ENCODE results near the gene FBXO38. TPM values are rescaled to one million over a fixed set of nuclear protein-coding genes. Genes with fewer than 3 reads are reported as not detected.

FBXO38 gene
- polyA plus RNA-seq, 1 of the 3 experiments (the other 2 are of a cell fraction): 15.5 TPM

GRCh38 chr5:148454576-148454975 is 70.8 kb downstream of the FBXO38 start:
- no peaks in the 10 kb centered on the region for H3F3A ChIP-seq (replicated peaks; ENCODE audit: insufficient read depth)
- CTCF ChIA-PET: interaction anchor here (0.8 to 21.5 kb wide), 2 partner anchors 10 to 279 kb away, joined by 3 to 704 read pairs; no protein-coding TSS in a partner anchor
- POLR2A ChIA-PET: no interaction called here
- H3K79me2 ChIP-seq (ENCODE audit: insufficient read depth): no peaks in the 10 kb centered on the region
- H4K20me1 ChIP-seq (ENCODE audit: insufficient read depth): no peaks in the 10 kb centered on the region
- no peak overlapping the region for H3K27ac ChIP-seq (ENCODE audit: low read depth in 2 of 2, low read length in 1 of 2)
- 74% methylated on average over 5 of the region's 5 CpGs for WGBS (ENCODE audit: low lambda C conversion rate)
- no peaks in the 10 kb centered on the region for H3K27me3 ChIP-seq (ENCODE audit: insufficient read depth)
- no peaks in the 10 kb centered on the region for H3K36me3 ChIP-seq (replicated peaks in 1 of 2; ENCODE audit: control insufficient read depth in 1 of 2, insufficient read depth in 2 of 2, low read length in 1 of 2)
- no peak for DNase-seq
- no peaks in the 10 kb centered on the region for H3K9me3 ChIP-seq
- no peak overlapping the region for H3K9ac ChIP-seq
- no peaks in the 10 kb centered on the region for H3K9me2 ChIP-seq
- no peak overlapping the region for H3K4me2 ChIP-seq
- no peak overlapping the region for H2AFZ ChIP-seq (ENCODE audit: low read depth)
- no peak for TF ChIP-seq EZH2phosphoT487 (IDR thresholded peaks at IDR 0.05; ENCODE audit: borderline replicate concordance, low read depth)
- no peak for TF ChIP-seq JUND (IDR thresholded peaks at IDR 0.05)
- H3K4me1 ChIP-seq (ENCODE audit: control insufficient read depth in 1 of 2, insufficient read depth in 2 of 2, low read depth in 1 of 2, low read length in 1 of 2): no peaks in the 10 kb centered on the region; a peak in 1 of 4 replicates
- no peak overlapping the region for H3K4me3 ChIP-seq (ENCODE audit: low read depth in 2 of 2, low read length in 1 of 2)

DNA sequence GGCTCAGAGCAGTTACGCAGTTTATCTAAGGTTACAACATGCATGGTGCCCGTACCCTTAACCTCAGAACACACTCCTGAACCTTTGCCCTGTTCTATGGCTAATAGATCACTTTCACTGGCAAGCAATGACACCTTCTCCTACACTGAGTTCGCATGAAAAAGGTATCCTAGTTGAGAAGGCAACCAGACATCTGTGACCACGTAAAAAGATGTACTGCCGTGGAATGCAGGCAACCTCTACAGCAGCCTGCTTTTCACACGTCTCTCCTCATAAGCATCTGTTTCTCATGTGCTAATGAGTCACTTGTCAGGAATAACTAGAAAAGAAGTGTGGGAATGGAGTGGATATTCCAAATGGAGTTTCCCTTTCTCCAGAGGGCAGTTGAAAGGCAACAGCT is 71.4 kb downstream of the FBXO38 start:
- no peak for DNase-seq
- Histone ChIP-seq H4K20me1 (ENCODE audit: insufficient read depth) (no peaks in the 10 kb centered on the region), H3K4me1 (ENCODE audit: control insufficient read depth in 1 of 2, insufficient read depth in 2 of 2, low read depth in 1 of 2, low read length in 1 of 2) (no peaks in the 10 kb centered on the region; a peak in 1 of 4 replicates), H3K9me2 (no peaks in the 10 kb centered on the region), H3K36me3 (replicated peaks in 1 of 2; ENCODE audit: control insufficient read depth in 1 of 2, insufficient read depth in 2 of 2, low read length in 1 of 2) (no peaks in the 10 kb centered on the region), H3K4me2 (no peak overlapping the region), H3K9me3 (no peaks in the 10 kb centered on the region), H2AFZ (ENCODE audit: low read depth) (no peak overlapping the region), H3K27me3 (ENCODE audit: insufficient read depth) (no peaks in the 10 kb centered on the region), H3K4me3 (ENCODE audit: low read depth in 2 of 2, low read length in 1 of 2) (no peak overlapping the region), H3K9ac (no peak overlapping the region), H3K79me2 (ENCODE audit: insufficient read depth) (no peaks in the 10 kb centered on the region), H3K27ac (ENCODE audit: low read depth in 2 of 2, low read length in 1 of 2) (no peak overlapping the region), H3F3A (replicated peaks; ENCODE audit: insufficient read depth) (no peaks in the 10 kb centered on the region)
- ChIA-PET CTCF (interaction anchor here (1.0 to 21.5 kb wide), 2 partner anchors 11 to 279 kb away, joined by 3 to 704 read pairs; no protein-coding TSS in a partner anchor), POLR2A (no interaction called here)
- 73% methylated on average over 6 of the region's 6 CpGs for WGBS (ENCODE audit: low lambda C conversion rate)
- TF ChIP-seq GABPA (IDR thresholded peaks at IDR 0.05; ENCODE audit: low read depth): no peak
- TF ChIP-seq EP300 (IDR thresholded peaks at IDR 0.05; ENCODE audit: borderline replicate concordance in 1 of 2, low read depth in 1 of 2, low read length in 1 of 2): no peak
- TF ChIP-seq TCF12 (IDR thresholded peaks at IDR 0.05): peak; percentile 17; the same call in 1 of the 2 replicates
- TF ChIP-seq FOXM1 (IDR thresholded peaks at IDR 0.05; ENCODE audit: low read depth): no peak
- TF ChIP-seq SIN3A (IDR thresholded peaks at IDR 0.05; ENCODE audit: borderline replicate concordance, low read depth, low read length): no peak
- no peak for TF ChIP-seq RCOR1 (IDR thresholded peaks at IDR 0.05; ENCODE audit: low read length)

DNA sequence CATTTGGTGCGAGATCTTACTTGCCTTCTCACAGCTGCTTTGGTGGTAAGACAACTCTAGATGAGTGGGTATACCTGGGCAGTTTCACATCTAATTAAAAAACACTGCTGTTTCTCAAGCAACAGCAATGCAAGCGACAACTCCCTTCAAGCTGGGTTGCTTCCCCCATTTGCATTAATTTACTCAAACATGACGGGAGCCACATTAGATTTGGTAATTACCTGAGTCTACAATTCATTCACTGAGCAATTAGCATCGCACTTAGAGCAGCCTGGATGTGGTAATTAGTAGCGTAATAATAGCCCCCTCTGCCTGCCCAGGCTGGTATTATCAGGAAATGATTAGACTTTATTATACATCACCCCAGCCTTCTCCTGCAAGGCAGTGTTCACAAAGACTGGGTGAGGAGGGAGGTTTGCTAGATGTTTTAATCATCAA is 73.4 kb downstream of the FBXO38 start:
- no peak overlapping the region for H3K9ac ChIP-seq
- no peaks in the 10 kb centered on the region for H3K36me3 ChIP-seq (replicated peaks in 1 of 2; ENCODE audit: control insufficient read depth in 1 of 2, insufficient read depth in 2 of 2, low read length in 1 of 2)
- H3K4me2 ChIP-seq: no peak overlapping the region
- H2AFZ ChIP-seq (ENCODE audit: low read depth): no peak overlapping the region
- no peaks in the 10 kb centered on the region for H3K9me2 ChIP-seq
- CTCF ChIA-PET: interaction anchor here (0.6 to 21.5 kb wide), 9 partner anchors 10 to 277 kb away, joined by 3 to 704 read pairs (median 4); no protein-coding TSS in a partner anchor
- TF ChIP-seq CTCF (IDR thresholded peaks at IDR 0.05) (peak; percentile 35), EZH2phosphoT487 (IDR thresholded peaks at IDR 0.05; ENCODE audit: borderline replicate concordance, low read depth) (no peak), GABPA (IDR thresholded peaks at IDR 0.05; ENCODE audit: low read depth) (no peak), RAD21 (IDR thresholded peaks at IDR 0.05; ENCODE audit: low read length) (peak; percentile 28; the same call in 1 of the 2 replicates)
- no peaks in the 10 kb centered on the region; a peak in 1 of 4 replicates for H3K4me1 ChIP-seq (ENCODE audit: control insufficient read depth in 1 of 2, insufficient read depth in 2 of 2, low read depth in 1 of 2, low read length in 1 of 2)
- no peaks in the 10 kb centered on the region for H3K27me3 ChIP-seq (ENCODE audit: insufficient read depth)
- no peaks in the 10 kb centered on the region for H4K20me1 ChIP-seq (ENCODE audit: insufficient read depth)
- H3F3A ChIP-seq (replicated peaks; ENCODE audit: insufficient read depth): no peaks in the 10 kb centered on the region
- H3K4me3 ChIP-seq (ENCODE audit: low read depth in 2 of 2, low read length in 1 of 2): no peak overlapping the region
- H3K27ac ChIP-seq (ENCODE audit: low read depth in 2 of 2, low read length in 1 of 2): no peak overlapping the region; a peak in 1 of 4 replicates
- POLR2A ChIA-PET: no interaction called here
- DNase-seq: peak; percentile 30
- no peaks in the 10 kb centered on the region for H3K79me2 ChIP-seq (ENCODE audit: insufficient read depth)
- H3K9me3 ChIP-seq: no peaks in the 10 kb centered on the region
- WGBS (ENCODE audit: low lambda C conversion rate): 38% methylated on average over 5 of the region's 5 CpGs
